GDM1 (cell line): ENCODE measurements around the gene GPR155.
A peak's percentile ranks its signal among the peaks of the same experiment; 100 is the strongest.
"Not testable (repeated sequence)": the region's sequence is repeated elsewhere in the genome, so short reads cannot be mapped to it uniquely, and the experiment has no call there.

ENCODE experiments used
- DNase-seq: peaks from one replicate; lab custom pipeline; 2025; lab: John Stamatoyannopoulos, UW

GPR155 gene

DNA sequence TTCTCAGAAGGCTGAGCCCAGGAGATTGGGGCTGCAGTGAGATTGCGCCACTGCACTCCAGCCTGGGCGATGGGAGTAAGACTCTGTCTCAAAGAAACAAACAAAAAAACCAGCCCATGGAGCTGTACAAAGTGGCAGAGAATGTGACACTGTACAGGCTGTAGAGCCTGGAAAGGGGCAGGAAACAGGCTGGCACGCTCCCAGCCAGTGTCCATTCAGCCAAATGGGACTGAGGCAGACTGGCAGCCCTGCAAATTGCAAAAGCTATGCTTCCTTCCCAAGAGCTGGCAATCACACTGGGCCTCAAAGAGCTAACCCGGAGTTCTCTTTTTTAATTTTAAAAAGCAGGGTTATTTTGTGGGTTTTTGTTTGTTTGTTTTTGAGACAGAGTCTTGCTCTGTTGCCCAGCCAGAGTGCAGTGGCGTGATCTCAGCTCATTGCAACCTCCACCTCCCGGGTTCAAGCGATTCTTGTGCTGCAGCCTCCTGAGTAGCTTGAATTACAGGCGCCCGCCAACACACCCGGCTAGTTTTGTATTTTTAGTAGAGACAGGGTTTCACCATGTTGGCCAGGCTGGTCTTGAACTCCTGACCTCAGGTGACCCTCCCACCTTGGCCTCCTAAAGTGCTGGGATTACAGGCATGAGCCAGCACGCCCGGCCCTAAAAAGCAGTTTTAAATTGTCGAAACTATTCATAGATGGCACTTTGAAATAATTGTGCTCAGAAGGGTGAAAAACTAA, 48.5 kb downstream of the GPR155 start:
- DNase-seq: no peak

DNA sequence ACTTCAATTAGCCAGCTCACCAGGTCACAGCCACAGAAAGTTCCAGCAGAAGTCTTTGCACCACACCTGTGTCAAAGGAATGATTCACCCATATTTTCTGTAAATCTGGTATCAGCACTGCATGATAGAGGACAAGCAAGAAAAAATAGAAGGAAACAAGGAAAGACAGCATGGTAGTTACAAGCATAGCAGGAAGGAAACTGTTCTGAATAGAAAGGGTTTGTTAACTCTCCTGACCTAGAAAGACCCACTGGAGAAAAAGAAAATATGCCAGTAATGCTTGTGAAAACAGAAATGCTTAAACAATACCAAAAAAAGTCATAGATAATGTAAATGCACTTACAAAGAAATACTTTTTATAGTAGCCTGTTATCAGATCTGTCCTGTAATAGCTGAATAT, 50.5 kb downstream of the GPR155 start:
- DNase-seq: no peak

DNA sequence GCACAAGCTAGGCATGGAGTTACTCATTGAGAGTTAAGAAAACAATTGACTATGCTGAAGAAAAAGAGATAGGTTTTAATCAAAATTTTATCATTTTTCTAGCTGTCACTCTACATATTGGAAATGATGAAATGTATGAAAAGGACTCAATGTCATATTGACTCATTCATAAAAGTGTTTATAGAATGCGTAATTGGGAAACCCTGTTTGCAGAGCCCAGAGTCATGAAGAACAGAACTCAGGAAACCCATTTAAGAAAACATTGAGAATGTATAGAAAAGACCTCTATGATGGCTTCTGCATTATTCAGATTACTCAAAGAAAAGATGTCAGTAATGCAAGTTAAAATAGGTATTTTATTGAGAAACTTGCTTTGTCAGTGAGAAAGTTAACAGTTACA, 54.9 kb downstream of the GPR155 start:
- no peak for DNase-seq

DNA sequence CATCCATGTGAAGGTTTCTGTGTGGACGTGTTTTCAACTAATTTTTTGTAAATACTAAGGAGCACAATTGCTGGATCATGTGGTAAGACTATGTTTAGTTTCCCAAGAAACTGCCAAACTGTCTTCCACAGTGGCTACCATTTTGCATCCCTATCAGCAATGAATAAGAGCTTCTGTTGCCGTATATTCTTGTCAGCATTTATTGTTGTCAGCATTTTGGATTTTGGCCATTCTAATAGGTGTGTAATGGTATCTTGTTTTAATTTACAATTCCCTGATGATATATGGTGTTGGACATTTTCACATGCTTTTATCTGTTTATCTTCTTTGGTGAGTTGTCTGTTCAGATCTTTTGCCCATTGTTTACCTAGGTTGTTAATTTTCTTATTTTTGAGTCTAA, 56.8 kb downstream of the GPR155 start:
- DNase-seq: no peak

DNA sequence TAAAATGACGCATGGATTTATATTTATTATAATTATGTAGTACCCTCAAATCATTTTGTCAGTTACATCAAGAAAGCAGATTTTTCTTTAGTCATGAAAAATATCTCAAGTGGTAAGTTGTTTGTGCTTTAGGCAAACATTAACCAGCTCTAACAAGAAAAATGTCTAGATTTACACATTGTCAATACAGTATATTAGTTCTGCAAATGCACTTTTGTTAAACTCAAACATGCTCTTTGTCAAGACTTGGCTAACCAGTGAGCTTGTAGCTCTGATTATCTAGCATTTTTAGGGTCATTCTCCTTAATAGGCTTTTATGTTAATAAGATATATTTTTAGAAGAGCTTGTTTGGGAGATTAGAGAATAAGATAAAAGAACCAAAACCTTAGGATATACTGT, 58.6 kb downstream of the GPR155 start:
- DNase-seq: no peak

DNA sequence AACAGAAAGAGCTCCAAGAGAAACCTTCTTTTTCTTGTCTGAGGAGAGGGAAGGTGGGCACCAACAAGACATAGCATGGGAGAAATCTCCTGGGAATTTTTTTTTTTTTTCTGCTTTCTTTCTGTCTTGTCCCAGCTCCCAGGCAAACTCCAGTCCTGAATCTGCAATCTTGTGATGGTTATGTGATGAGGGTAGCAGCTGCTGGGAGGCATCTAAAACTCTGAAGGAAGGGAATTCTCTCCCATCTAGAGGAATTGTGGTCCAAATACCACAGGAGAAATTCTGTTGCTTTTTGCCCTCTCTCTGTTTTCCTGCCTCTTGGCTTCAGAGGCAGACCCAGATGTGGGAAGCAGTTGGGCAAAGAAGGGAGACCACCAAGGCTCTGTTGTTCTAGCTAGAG, 74.6 kb downstream of the GPR155 start:
- no peak for DNase-seq

DNA sequence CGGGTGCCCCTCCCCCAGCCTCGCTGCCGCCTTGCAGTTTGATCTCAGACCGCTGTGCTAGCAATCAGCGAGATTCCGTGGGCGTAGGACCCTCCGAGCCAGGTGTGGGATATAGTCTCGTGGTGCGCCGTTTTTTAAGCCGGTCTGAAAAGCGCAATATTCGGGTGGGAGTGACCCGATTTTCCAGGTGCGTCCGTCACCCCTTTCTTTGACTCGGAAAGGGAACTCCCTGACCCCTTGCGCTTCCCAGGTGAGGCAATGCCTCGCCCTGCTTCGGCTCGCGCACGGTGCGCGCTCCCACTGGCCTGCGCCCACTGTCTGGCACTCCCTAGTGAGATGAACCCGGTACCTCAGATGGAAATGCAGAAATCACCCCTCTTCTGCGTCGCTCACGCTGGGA, 76.8 kb downstream of the GPR155 start:
- DNase-seq: not testable (repeated sequence)

DNA sequence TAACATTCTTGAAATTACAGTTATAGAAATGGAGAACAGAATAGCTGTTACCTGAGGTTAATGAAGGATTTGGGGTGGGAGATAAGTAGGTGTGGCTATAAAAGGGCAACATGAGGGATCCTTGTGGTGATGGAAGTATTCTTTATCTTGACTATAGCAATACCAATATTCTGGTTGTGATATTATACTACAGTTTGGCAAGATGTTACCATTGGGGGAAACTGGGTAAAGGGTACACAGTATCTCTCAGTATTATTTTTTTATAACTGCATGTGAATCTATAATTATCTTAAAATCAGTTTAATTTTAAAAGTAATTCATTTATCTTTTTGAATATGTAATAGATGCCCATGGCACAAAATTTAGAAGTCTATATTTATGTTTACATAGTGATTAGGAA, 83.2 kb downstream of the GPR155 start:
- no peak for DNase-seq

DNA sequence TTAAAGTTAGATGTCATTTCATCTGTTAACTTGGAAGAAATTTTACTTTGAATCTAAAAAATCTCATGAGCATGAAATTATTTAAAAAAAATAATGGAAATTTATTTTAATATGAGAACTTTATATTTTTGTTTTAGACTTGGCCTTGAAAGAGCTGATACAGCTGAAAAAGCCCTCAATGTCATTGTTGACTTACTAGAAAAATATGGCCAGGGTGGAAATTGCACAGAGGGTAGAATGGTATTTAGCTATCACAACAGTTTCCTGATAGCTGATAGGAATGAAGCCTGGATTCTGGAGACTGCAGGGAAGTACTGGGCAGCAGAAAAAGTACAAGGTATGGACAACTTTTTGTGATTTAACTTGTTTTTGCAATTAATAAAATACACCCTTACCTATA, 86.0 kb downstream of the GPR155 start:
- no peak for DNase-seq

DNA sequence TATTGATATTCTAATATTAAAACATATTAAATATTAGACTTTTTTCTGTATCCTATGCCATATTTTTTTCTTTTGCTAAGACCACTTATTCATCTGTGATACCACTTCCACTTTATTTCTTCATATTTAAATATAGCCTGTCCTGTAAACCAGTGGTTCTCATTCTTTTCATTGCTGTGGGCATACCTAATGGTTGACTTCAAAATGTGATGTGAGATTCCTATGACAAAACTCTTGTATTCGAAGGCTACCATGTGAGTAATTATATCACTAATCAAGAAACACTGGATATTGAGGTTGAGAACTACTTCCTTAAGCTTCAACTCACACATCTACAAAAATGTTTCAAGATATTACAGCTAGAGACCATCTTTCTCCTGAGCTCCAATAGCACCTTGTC, 87.7 kb downstream of the GPR155 start:
- no peak for DNase-seq

DNA sequence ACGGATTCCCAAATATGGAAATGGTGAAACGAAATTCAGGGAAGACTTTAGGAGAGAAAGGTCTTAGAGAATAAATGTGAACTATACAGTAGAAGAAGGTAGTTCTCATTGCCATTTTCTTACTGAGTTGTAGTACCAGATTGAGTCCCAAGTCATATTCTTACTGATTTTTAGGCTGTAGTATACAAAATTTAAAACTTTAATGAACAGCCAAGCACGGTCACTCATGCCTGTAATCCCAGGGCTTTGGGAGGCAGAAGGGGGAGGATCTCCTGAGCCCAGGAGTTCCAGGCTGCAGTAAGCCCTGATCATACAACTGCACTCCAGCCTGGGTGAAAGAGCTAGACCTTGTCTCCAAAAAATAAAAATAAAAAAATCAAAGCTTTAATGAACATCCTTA, 89.1 kb downstream of the GPR155 start:
- DNase-seq: no peak

DNA sequence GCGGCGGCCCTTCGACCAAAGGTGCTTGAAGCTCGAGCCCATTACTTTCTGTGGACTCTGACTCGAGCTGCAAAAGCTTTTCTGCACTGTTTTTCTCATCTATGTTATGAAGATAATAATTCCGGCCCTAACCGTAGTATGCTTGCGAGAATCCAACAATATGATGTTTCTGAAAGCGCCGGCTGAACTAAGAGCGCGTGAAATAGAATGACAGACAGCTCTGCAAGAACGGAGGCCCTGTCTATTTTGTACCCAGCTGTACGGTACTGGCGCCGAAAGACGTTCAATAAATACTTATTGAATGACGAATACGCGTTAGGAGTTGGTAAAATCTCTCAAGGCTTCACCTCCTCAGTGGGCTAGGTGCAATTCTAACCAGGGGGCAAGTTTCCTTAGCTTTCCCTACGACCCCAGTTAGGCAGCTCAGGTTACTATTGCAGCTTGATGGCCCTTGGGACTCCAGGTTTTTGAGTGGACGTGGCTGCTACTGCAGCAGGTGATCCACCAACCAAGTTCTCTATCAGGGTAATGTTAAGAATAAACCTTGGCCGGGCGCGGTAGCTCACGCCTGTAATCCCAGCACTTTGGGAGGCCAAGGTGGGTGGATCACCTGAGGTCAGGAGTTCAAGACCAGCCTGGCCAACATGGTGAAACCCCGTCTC, 90.7 kb downstream of the GPR155 start:
- no peak for DNase-seq

DNA sequence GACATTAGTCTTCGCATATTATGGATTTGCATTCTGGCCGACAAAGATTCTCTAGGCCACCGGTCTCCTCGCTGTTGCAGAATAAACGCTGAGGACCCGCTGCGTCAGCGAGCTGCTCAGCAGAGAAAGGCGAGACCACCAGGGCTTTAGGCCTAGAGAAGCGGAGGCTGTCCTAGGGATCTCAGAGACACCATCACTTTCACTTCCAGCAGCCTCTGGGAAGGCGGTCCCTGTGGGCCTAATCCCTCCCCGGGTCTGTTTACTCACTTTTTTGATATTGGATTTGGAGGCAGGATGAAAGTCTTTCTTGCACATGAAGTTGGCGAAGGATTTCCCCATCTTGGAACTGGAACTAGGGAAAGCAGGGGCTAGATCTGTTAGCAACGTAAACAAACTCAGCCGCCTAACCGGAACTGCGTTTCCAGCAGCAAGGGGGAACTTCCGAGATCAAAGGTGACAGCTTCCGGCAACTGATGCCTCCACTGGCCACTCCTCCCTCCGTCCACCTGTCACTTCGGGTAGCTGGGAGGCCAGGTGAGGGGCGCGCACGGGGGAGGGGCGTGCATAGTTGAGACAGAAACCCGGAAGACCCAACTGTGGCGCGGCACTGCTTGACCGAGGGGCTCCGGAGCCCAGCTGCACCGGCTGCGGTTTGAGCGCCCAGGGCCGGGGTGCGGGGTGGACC, 91.4 kb downstream of the GPR155 start, which contains the start of gene SCRN3:
TSS of gene SCRN3 (plus strand) at position 447 of the 685 bp plus-strand sequence. CDS start 2,554 bp downstream, outside the sequence.
- DNase-seq: peak; percentile 41

DNA sequence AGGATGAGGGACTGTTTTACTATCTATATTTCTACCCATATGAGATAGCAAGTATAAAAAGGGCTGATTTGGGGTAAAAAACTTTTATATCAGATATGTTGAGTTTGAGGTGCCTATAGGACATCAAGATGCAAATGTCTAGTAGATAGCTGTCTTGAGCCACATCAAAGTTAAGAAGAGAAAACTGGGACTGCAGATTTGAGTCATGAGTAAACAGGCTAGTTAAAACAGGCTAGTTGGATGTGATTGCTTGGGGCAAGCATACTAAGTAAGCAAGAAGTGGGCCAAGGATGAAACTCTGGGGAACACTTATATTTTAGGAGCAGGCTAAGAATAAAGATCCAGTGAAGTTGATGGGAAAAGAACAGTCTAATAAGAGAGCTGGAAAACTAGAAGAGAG, 94.1 kb downstream of the GPR155 start:
- DNase-seq: no peak

DNA sequence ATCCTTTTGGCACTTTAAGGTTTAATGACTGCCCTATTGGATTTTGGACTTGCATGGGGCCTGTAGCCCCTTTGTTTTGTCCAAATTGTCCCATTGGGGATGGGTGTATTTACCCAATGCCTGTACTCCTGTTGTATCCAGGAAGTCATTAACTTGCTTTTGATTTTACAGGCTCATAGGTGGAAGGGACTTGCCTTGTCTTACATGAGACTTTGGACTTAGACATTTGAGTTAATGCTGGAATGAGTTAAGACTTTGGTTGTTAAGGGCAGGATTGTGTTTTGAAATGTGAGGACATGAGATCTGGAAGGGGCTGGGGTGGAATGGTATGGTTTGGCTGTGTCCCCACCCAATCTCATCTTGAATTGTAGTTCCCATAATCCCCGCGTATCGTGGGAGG, 96.5 kb downstream of the GPR155 start:
- DNase-seq: not testable (repeated sequence)

DNA sequence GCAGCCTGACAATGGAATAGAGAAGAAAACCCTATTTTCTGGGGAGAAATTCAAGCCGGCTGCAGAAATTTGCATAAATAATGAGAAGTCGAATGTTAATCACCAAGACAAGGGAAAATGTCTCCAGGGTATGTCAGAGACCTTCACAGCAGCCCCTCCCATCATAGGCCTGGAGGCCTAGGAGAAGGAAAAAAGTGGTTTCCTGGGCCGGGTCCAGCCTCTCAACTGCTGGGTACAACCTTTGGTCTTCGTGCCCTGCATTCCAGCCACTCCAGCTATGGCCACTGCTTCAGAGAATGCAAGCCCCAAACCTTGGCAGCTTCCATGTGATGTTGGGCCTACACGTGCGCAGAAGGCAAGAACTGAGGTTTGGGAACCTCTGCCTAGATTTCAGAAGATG, 97.3 kb downstream of the GPR155 start:
- DNase-seq: no peak

DNA sequence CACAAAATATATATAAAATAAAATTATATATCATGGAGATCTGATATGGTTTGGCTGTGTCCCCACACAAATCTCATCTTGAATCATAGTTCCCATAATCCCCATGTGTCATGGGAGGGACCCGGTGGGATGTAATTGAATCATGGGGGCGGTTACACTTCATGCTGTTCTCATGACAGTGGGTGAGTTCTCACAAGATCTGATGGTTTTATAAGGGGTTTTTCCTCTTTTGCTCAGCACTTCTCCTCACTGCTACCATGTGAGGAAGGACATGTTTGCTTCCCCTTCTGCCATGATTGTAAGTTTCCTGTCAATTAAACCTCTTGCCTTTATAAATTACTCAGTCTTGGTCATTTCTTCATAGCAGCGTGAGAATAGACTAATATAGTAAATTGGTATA, 98.1 kb downstream of the GPR155 start:
- DNase-seq: not testable (repeated sequence)

DNA sequence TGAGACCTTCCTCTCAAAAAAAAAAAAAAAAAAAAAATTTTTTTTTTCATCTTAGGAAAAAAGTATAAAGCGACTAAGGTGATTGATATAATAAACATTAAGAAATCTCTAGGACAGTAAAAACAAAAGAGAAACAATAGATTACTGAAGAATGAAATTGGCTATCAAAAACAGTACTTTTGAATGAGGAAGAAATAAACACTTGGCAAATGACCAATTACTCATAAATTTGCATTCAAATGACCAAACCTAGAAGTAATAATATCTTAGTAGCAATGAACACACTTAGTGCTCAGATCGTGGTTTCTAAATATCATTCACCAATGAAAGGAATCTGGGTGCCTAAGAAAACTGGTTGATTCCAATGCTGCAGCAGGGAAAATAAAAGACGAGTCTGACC, 101.6 kb downstream of the GPR155 start:
- no peak for DNase-seq

DNA sequence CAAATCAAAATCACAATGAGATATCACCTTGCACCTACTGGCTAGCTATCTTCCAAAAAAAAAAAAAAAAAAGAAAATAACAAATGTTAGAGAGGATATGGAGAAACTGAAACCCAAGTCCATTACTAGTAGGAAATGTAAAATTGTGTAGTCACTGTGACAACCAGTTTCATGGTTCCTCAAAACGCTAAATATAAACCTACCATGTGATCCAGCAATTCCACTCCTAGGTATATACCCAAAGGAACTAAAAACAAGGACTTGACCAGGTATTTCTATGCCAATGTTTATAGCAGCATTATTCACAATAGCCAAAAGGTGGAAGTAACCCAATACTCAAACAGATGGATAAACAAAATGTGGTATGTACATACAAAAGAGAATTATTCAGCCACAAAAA, 103.0 kb downstream of the GPR155 start:
- DNase-seq: no peak
